GM12875 (cell line): ENCODE results near the gene POU6F2.

Source experiments
- H3K4me3 ChIP-seq: one replicate; pipeline ENCODE4 v1.5.1; 2011; ENCODE audit warnings: low read depth, low read length, control low read depth
- CTCF ChIP-seq: IDR thresholded peaks from 2 replicates; pipeline ENCODE4 v1.5.1; 2011; ENCODE audit warnings: low read depth, mild to moderate bottlenecking, control low read depth, inconsistent platforms, low read length, moderate library complexity, borderline replicate concordance; ENCODE audit not compliant: insufficient read depth

Gene POU6F2

GRCh38 chr7:39421661-39422060 is 444.0 kb downstream of the POU6F2 start:
- H3K4me3 ChIP-seq: no peak overlapping the region
- TF ChIP-seq CTCF: no peak

- H3K4me3 ChIP-seq: no peak overlapping the region
- TF ChIP-seq CTCF: no peak
These were observed 450.5 kb downstream of the POU6F2 start for GRCh38 chr7:39428221-39428620.

- TF ChIP-seq CTCF: no peak
These were observed 451.7 kb downstream of the POU6F2 start for GRCh38 chr7:39429421-39429820.

GRCh38 chr7:39430441-39430840 is 452.7 kb downstream of the POU6F2 start:
- no peak overlapping the region for H3K4me3 ChIP-seq
- TF ChIP-seq CTCF: no peak

More at GRCh38 chr7:39429421-39429820, 451.7 kb downstream of the POU6F2 start:
- H3K4me3 ChIP-seq: no peak overlapping the region

GRCh38 chr7:39430909-39431641 is 453.4 kb downstream of the POU6F2 start:
- no peak overlapping the region for H3K4me3 ChIP-seq
- no peak for TF ChIP-seq CTCF

- no peak for TF ChIP-seq CTCF
- H3K4me3 ChIP-seq: no peak overlapping the region
These were observed 454.7 kb downstream of the POU6F2 start for GRCh38 chr7:39432368-39432767.

- TF ChIP-seq CTCF: no peak
- no peak overlapping the region for H3K4me3 ChIP-seq
These were observed 455.2 kb downstream of the POU6F2 start for GRCh38 chr7:39432807-39433416.
